NB4 (cell line): ENCODE measurements around the gene TBC1D14.

Experiments
- MYC ChIP-seq: IDR thresholded peaks from 2 replicates; pipeline ENCODE4 v1.6.1; 2011; ENCODE audit warnings: low read depth, low read length
- POLR2A ChIP-seq: IDR thresholded peaks from 2 replicates; pipeline ENCODE4 v1.6.1; 2011; ENCODE audit warnings: mild to moderate bottlenecking; ENCODE audit not compliant: insufficient read length; ENCODE audit errors: extremely low read depth
- TF ChIP-seq, protein P1 (sequence below): IDR thresholded peaks from one replicate; pipeline ENCODE4 v1.5.1; 2012; ENCODE audit warnings: low read depth, low read length

DNA sequence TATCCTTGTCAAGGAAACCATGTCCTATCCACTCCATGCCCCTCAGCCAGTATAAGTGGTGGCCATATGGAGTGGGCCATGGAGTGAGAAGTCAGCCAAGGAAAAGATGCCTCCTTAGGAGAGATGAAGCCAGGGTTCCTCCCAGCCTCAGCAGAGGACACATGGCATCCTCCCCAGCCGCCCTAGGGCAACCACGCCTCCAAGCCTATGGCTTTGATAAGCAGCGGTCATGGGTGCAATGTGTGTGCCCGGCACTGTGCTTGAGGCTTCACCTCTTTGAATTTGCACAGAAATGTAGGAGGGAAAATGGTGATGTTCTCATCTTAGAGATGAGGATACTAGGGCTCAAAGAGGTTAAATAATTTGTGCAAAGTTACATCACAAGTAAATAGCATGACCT lies 34.6 kb upstream of the TBC1D14 start:
- no peak for TF ChIP-seq POLR2A
- TF ChIP-seq, protein P1, sequence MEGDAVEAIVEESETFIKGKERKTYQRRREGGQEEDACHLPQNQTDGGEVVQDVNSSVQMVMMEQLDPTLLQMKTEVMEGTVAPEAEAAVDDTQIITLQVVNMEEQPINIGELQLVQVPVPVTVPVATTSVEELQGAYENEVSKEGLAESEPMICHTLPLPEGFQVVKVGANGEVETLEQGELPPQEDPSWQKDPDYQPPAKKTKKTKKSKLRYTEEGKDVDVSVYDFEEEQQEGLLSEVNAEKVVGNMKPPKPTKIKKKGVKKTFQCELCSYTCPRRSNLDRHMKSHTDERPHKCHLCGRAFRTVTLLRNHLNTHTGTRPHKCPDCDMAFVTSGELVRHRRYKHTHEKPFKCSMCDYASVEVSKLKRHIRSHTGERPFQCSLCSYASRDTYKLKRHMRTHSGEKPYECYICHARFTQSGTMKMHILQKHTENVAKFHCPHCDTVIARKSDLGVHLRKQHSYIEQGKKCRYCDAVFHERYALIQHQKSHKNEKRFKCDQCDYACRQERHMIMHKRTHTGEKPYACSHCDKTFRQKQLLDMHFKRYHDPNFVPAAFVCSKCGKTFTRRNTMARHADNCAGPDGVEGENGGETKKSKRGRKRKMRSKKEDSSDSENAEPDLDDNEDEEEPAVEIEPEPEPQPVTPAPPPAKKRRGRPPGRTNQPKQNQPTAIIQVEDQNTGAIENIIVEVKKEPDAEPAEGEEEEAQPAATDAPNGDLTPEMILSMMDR: no peak
- TF ChIP-seq MYC: no peak
